Measurements from ENCODE around the gene HNRNPC.
"Not testable (repeated sequence)": the region's sequence is repeated elsewhere in the genome, so short reads cannot be mapped to it uniquely, and the experiment has no call there.

Gene HNRNPC

DNA sequence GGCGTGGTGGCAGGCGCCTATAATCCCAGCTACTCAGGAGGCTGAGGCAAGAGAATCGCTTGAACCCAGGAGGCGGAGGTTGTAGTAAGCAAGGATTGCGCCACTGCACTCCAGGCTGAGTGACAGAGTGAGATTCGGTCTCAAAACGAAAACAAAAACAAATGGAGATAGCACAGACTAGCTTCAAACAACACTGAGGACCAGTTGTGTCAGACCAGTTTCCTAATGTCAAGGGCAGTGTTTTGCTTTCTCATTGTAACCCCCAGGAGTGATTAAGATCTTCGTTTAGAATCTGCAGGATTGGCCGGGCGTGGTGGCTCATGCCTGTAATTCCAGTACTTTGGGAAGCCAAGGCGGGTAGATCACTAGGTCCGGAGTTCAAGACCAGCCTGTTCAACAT lies 29.1 kb upstream of the HNRNPC start:
- H3K36me3 ChIP-seq (ENCODE audit: low read length): no peaks in the 10 kb centered on the region
- H3K4me3 ChIP-seq (ENCODE audit: insufficient read depth, low read length, poor library complexity, severe bottlenecking): no peak overlapping the region
- H3K9ac ChIP-seq (ENCODE audit: low read length): no peak overlapping the region
- H2AFZ ChIP-seq (ENCODE audit: low read depth, low read length, severe bottlenecking): no peak overlapping the region
- no peaks in the 10 kb centered on the region for H3K9me3 ChIP-seq (ENCODE audit: insufficient read depth, low read length)
- no peaks in the 10 kb centered on the region; the same call in 1 of the 2 replicates for H3F3A ChIP-seq (ENCODE audit: insufficient read depth)
- H3K9me2 ChIP-seq (replicated peaks; ENCODE audit: insufficient read depth, low read length): no peaks in the 10 kb centered on the region
- H3K79me2 ChIP-seq (ENCODE audit: insufficient read depth, low read length): no peaks in the 10 kb centered on the region
- H4K20me1 ChIP-seq (ENCODE audit: low read depth, low read length): no peaks in the 10 kb centered on the region
- TF ChIP-seq, protein P1, sequence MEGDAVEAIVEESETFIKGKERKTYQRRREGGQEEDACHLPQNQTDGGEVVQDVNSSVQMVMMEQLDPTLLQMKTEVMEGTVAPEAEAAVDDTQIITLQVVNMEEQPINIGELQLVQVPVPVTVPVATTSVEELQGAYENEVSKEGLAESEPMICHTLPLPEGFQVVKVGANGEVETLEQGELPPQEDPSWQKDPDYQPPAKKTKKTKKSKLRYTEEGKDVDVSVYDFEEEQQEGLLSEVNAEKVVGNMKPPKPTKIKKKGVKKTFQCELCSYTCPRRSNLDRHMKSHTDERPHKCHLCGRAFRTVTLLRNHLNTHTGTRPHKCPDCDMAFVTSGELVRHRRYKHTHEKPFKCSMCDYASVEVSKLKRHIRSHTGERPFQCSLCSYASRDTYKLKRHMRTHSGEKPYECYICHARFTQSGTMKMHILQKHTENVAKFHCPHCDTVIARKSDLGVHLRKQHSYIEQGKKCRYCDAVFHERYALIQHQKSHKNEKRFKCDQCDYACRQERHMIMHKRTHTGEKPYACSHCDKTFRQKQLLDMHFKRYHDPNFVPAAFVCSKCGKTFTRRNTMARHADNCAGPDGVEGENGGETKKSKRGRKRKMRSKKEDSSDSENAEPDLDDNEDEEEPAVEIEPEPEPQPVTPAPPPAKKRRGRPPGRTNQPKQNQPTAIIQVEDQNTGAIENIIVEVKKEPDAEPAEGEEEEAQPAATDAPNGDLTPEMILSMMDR (IDR thresholded peaks at IDR 0.05; ENCODE audit: insufficient read depth, low read length, poor library complexity, severe bottlenecking): no peak
- TF ChIP-seq EZH2phosphoT487 (conservative IDR thresholded peaks at IDR 0.05; ENCODE audit: low read length): no peak
- H3K27me3 ChIP-seq (ENCODE audit: low read length): no peaks in the 10 kb centered on the region
- H3K4me2 ChIP-seq (ENCODE audit: low read depth, low read length, poor library complexity, severe bottlenecking): no peak overlapping the region
- H3K27ac ChIP-seq (ENCODE audit: low read depth, low read length): no peak overlapping the region

DNA sequence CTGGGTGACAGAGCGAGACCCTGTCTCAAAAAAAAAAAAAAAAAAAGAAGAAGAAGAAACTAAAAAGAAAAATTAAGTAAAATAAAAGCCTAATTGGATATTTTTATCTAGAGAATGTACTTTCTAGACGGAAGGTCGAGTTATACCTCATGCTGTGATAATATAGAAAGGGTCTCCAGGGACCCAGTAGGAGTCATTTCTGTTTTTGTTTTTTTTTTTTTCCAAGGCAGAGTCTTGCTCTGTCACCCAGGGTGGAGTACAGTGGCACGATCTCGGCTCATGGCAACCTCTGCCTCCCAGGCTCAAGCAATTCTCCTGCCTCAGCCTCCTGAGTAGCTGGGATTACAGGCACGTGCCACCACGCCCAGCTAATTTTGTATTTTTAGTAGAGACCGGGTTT lies 24.8 kb upstream of the HNRNPC start:
- not testable (repeated sequence) for H3K9me3 ChIP-seq (ENCODE audit: insufficient read depth, low read length); H3K79me2 ChIP-seq (ENCODE audit: insufficient read depth, low read length); H3K9ac ChIP-seq (ENCODE audit: low read length); H3K27ac ChIP-seq (ENCODE audit: low read depth, low read length); H3K36me3 ChIP-seq (ENCODE audit: low read length); H3F3A ChIP-seq (ENCODE audit: insufficient read depth); H3K9me2 ChIP-seq (replicated peaks; ENCODE audit: insufficient read depth, low read length); H3K4me3 ChIP-seq (ENCODE audit: insufficient read depth, low read length, poor library complexity, severe bottlenecking); H4K20me1 ChIP-seq (ENCODE audit: low read depth, low read length); H3K27me3 ChIP-seq (ENCODE audit: low read length); H2AFZ ChIP-seq (ENCODE audit: low read depth, low read length, severe bottlenecking); H3K4me2 ChIP-seq (ENCODE audit: low read depth, low read length, poor library complexity, severe bottlenecking)

DNA sequence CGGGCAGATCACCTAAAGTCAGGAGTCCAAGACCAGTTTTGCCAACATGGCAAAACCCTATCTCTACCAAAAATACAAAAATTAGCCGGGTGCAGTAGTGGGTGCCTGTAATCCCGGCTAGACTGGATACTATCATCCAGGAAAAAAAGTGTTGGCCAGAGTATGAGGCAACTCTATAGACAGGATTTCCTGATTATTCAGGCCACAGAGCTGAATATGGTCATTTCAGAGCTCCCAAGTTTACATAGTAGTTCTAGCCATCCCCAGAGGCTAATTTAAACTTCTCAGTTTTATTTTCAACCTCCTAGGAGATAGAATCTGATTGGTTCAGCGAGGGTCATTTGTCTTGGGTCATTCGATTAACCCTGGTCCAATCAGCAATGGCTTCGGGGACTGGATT lies 17.9 kb upstream of the HNRNPC start:
- H3F3A ChIP-seq (ENCODE audit: insufficient read depth): no peaks in the 10 kb centered on the region

DNA sequence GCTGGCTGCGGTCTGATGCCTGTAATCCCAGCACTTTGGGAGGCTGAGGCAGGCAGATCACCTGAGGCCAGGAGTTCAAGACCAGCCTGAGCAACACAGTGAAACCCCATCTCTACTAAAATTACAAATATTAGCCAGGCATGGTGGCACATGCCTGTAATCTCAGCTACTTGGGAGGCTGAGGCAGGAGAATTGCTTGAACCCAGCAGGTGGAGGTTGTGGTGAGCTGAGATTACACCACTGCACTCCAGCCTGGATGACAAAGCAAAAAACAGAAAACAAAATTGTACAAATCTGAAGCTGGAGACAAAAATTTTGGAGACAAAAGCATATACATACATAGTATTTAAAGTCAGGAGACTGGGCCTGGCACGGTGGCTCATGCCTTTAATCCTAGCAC lies 17.3 kb upstream of the HNRNPC start:
- not testable (repeated sequence) for H3K27ac ChIP-seq (ENCODE audit: low read depth, low read length); H3K9me3 ChIP-seq (ENCODE audit: insufficient read depth, low read length)

More for the DNA sequence above, 17.9 kb upstream of the HNRNPC start:
- Histone ChIP-seq H3K9ac (ENCODE audit: low read length) (no peak overlapping the region), H3K27ac (ENCODE audit: low read depth, low read length) (no peak overlapping the region), H3K9me2 (replicated peaks; ENCODE audit: insufficient read depth, low read length) (no peaks in the 10 kb centered on the region), H3K4me3 (ENCODE audit: insufficient read depth, low read length, poor library complexity, severe bottlenecking) (no peak overlapping the region), H4K20me1 (ENCODE audit: low read depth, low read length) (no peaks in the 10 kb centered on the region), H3K27me3 (ENCODE audit: low read length) (no peaks in the 10 kb centered on the region), H2AFZ (ENCODE audit: low read depth, low read length, severe bottlenecking) (no peak overlapping the region), H3K79me2 (ENCODE audit: insufficient read depth, low read length) (no peaks in the 10 kb centered on the region), H3K9me3 (ENCODE audit: insufficient read depth, low read length) (no peaks in the 10 kb centered on the region), H3K36me3 (ENCODE audit: low read length) (no peaks in the 10 kb centered on the region), H3K4me2 (ENCODE audit: low read depth, low read length, poor library complexity, severe bottlenecking) (no peak overlapping the region)
- TF ChIP-seq, protein P1 (IDR thresholded peaks at IDR 0.05; ENCODE audit: insufficient read depth, low read length, poor library complexity, severe bottlenecking): no peak
- TF ChIP-seq EZH2phosphoT487 (conservative IDR thresholded peaks at IDR 0.05; ENCODE audit: low read length): no peak

DNA sequence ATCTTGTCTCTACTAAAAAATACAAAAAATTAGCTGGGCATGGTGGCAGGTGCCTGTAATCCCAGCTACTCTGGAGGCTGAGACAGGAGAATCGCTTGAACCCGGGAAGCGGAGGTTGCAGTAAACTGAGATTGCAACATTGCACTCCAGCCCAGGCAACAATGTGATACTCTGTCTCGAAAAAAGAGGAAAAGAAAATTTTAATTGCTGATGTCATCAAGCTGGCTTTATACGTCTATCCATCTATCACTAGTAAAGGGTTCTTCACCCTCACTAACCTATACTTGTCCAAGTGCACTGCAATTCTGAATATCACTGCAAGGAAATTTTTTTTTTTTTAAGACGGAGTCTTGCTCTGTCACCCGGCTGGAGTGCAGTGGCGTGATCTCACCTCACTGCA lies 12.7 kb upstream of the HNRNPC start:
- H4K20me1 ChIP-seq (ENCODE audit: low read depth, low read length); H3K27me3 ChIP-seq (ENCODE audit: low read length); H3F3A ChIP-seq (ENCODE audit: insufficient read depth); H3K4me2 ChIP-seq (ENCODE audit: low read depth, low read length, poor library complexity, severe bottlenecking); H3K36me3 ChIP-seq (ENCODE audit: low read length); H3K9me2 ChIP-seq (replicated peaks; ENCODE audit: insufficient read depth, low read length); H3K4me3 ChIP-seq (ENCODE audit: insufficient read depth, low read length, poor library complexity, severe bottlenecking); H2AFZ ChIP-seq (ENCODE audit: low read depth, low read length, severe bottlenecking); H3K79me2 ChIP-seq (ENCODE audit: insufficient read depth, low read length); H3K27ac ChIP-seq (ENCODE audit: low read depth, low read length); H3K9ac ChIP-seq (ENCODE audit: low read length); H3K9me3 ChIP-seq (ENCODE audit: insufficient read depth, low read length): not testable (repeated sequence)

More for the DNA sequence above, 17.3 kb upstream of the HNRNPC start:
- H3K79me2 ChIP-seq (ENCODE audit: insufficient read depth, low read length); H3F3A ChIP-seq (ENCODE audit: insufficient read depth); H2AFZ ChIP-seq (ENCODE audit: low read depth, low read length, severe bottlenecking); H3K4me2 ChIP-seq (ENCODE audit: low read depth, low read length, poor library complexity, severe bottlenecking); H3K36me3 ChIP-seq (ENCODE audit: low read length); H3K4me3 ChIP-seq (ENCODE audit: insufficient read depth, low read length, poor library complexity, severe bottlenecking); H3K27me3 ChIP-seq (ENCODE audit: low read length); H4K20me1 ChIP-seq (ENCODE audit: low read depth, low read length); H3K9me2 ChIP-seq (replicated peaks; ENCODE audit: insufficient read depth, low read length); H3K9ac ChIP-seq (ENCODE audit: low read length): not testable (repeated sequence)

Measured in SU-DHL-6 (cell line).